Activated naive CD4-positive, alpha-beta T cell treated with anti-CD3 and anti-CD28 coated beads for 36 hours (primary cell): Measurements from ENCODE around the gene CLDN19. TPM values are rescaled to one million over a fixed set of nuclear protein-coding genes. Genes with fewer than 3 reads are reported as not detected.
A peak's percentile ranks its signal among the peaks of the same experiment; 100 is the strongest.

Experiments used
- CTCF ChIA-PET: fragments of 350-600 bp; sonication (Branson Sonifier 250); formaldehyde crosslinking; loops from one replicate; lab custom pipeline; 2021; ENCODE audit warnings: antibody characterized with exemption; lab: Charles Lee
- DNase-seq: peaks from one replicate; pipeline ENCODE4 v3.0.0-alpha.2; 2020
- H3K27ac Mint-ChIP-seq: one replicate; pipeline ENCODE4 v1.8.0; 2021; ENCODE audit warnings: mild to moderate bottlenecking, mixed read lengths
- H3K27me3 Mint-ChIP-seq: one replicate; pipeline ENCODE4 v1.8.0; 2021; ENCODE audit warnings: low read depth, mixed read lengths
- H3K36me3 Mint-ChIP-seq: one replicate; pipeline ENCODE4 v1.8.0; 2021; ENCODE audit warnings: low read depth, mixed read lengths
- H3K4me1 Mint-ChIP-seq: one replicate; pipeline ENCODE4 v1.8.0; 2021; ENCODE audit warnings: low read depth, mixed read lengths
- H3K4me3 Mint-ChIP-seq: one replicate; pipeline ENCODE4 v1.8.0; 2021; ENCODE audit warnings: mild to moderate bottlenecking, moderate library complexity, mixed read lengths
- H3K9me3 Mint-ChIP-seq: one replicate; pipeline ENCODE4 v1.8.0; 2021; ENCODE audit warnings: mixed read lengths
- intact Hi-C: fragments of 100-400 bp; cut with micrococcal nuclease; formaldehyde crosslinking; loops from one replicate; pipeline ENCODE4 v1.15.1; 2023
- total RNA-seq, 2 experiments: library from RNA; stranded (reverse); gene quantifications; one replicate each; pipeline ENCODE4 v1.2.3, GENCODE V29; 2021

Gene CLDN19
- total RNA-seq, 2 experiments from 2014 or later: not detected

- DNase-seq: no peak
- CTCF ChIA-PET: interaction anchor here (1.6 kb wide), 1 partner anchor 300 kb away, joined by 4 read pairs; no protein-coding TSS in a partner anchor
- Mint-ChIP-seq H3K27me3 (no peaks in the 10 kb centered on the region), H3K27ac (peak overlapping the region; percentile 39), H3K4me3 (no peak overlapping the region), H3K9me3 (no peaks in the 10 kb centered on the region), H3K4me1 (peaks cover 33% of the 10 kb centered on the region), H3K36me3 (peaks cover 45% of the 10 kb centered on the region)
- intact Hi-C loops: no loop called here
Observed at GRCh38 chr1:42773420-42773819, 33.4 kb upstream of the CLDN19 start.

DNA sequence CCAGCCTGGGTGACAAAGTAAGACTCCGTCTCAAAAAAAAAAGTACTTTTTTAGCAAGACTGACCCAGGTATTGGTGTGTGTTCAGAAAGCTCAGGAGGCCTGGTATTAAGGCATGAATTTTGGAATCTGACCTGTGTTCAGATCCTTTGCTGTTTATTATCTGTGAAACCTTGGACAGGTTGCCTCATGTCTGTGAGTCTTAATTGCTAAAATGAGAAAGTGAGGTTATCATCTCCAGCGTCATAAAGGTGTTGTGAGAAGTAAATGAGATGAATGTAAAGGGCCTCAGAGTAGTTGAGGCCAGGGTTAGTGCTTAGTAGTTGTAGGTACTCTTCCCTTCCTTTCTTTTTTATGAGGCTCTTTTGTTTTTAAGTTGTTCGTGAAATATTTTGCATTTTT lies 29.8 kb upstream of the CLDN19 start:
- CTCF ChIA-PET: interaction anchor here (0.6 to 1.0 kb wide), 3 partner anchors 77 to 757 kb away, joined by 3 to 4 read pairs (median 3); partner anchors contain the start of gene ZNF691

GRCh38 chr1:42768172-42768571 lies 28.1 kb upstream of the CLDN19 start:
- H3K27ac Mint-ChIP-seq: no peak overlapping the region
- H3K27me3 Mint-ChIP-seq: no peaks in the 10 kb centered on the region
- intact Hi-C loops: loop anchor here (5.0 kb wide), 1 partner anchor 404 kb away; the partner anchor contains the start of genes CFAP57 and EBNA1BP2
- no peaks in the 10 kb centered on the region for H3K9me3 Mint-ChIP-seq
- CTCF ChIA-PET: interaction anchor here (0.6 to 4.3 kb wide), 5 partner anchors 10 to 437 kb away, joined by 3 to 23 read pairs (median 7); no protein-coding TSS in a partner anchor
- no peak overlapping the region for H3K4me3 Mint-ChIP-seq
- H3K36me3 Mint-ChIP-seq: peaks cover 16% of the 10 kb centered on the region
- peaks cover 40% of the 10 kb centered on the region for H3K4me1 Mint-ChIP-seq
- DNase-seq: no peak

More for the DNA sequence above, 29.8 kb upstream of the CLDN19 start:
- intact Hi-C loops: loop anchor here (5.0 kb wide), 1 partner anchor 402 kb away; the partner anchor contains the start of genes CFAP57 and EBNA1BP2
- H3K9me3 Mint-ChIP-seq: no peaks in the 10 kb centered on the region
- peaks cover 39% of the 10 kb centered on the region for H3K4me1 Mint-ChIP-seq
- no peak for DNase-seq
- H3K27ac Mint-ChIP-seq: no peak overlapping the region
- no peak overlapping the region for H3K4me3 Mint-ChIP-seq
- H3K36me3 Mint-ChIP-seq: peaks cover 19% of the 10 kb centered on the region
- no peaks in the 10 kb centered on the region for H3K27me3 Mint-ChIP-seq

GRCh38 chr1:42767510-42768000 lies 27.5 kb upstream of the CLDN19 start:
- H3K4me3 Mint-ChIP-seq: no peak overlapping the region
- intact Hi-C loops: loop anchor here (1.0 to 5.0 kb wide), 8 partner anchors 50 to 591 kb away; partner anchors contain the start of genes CDC20, CFAP57, EBNA1BP2 and ERMAP
- H3K9me3 Mint-ChIP-seq: no peaks in the 10 kb centered on the region
- CTCF ChIA-PET: interaction anchor here (0.6 to 4.3 kb wide), 5 partner anchors 10 to 436 kb away, joined by 3 to 23 read pairs (median 7); no protein-coding TSS in a partner anchor
- peaks cover 37% of the 10 kb centered on the region for H3K4me1 Mint-ChIP-seq
- no peak for DNase-seq
- H3K27ac Mint-ChIP-seq: peak overlapping the region; percentile 70
- H3K27me3 Mint-ChIP-seq: no peaks in the 10 kb centered on the region
- H3K36me3 Mint-ChIP-seq: peaks cover 12% of the 10 kb centered on the region

GRCh38 chr1:42766741-42767509 lies 26.9 kb upstream of the CLDN19 start, which contains the start of the genes C1orf50 and P3H1:
TSS of gene C1orf50 (plus strand) at chr1:42767249. CDS start at chr1:42767312, 63 bp downstream.
TSS of gene P3H1 (minus strand) at chr1:42767028. CDS start at chr1:42766971, 57 bp downstream.
- Mint-ChIP-seq H3K36me3 (peaks cover 16% of the 10 kb centered on the region), H3K27ac (peak within 1 kb of the TSS; percentile 83), H3K27me3 (no peaks in the 10 kb centered on the region), H3K4me3 (no peak within 1 kb of the TSS), H3K4me1 (peaks cover 35% of the 10 kb centered on the region), H3K9me3 (no peaks in the 10 kb centered on the region)
- intact Hi-C loops: loop anchor here (1.0 to 5.0 kb wide), 8 partner anchors 50 to 592 kb away; partner anchors contain the start of genes CDC20, CFAP57, EBNA1BP2 and ERMAP
- CTCF ChIA-PET: interaction anchor here (0.7 to 4.3 kb wide), 10 partner anchors 9 to 307 kb away, joined by 3 to 23 read pairs (median 4); partner anchors contain the start of genes ERMAP and PPIH
- peak; percentile 100 for DNase-seq

- CTCF ChIA-PET: interaction anchor here (0.7 to 4.3 kb wide), 13 partner anchors 8 to 833 kb away, joined by 3 to 23 read pairs (median 4); partner anchors contain the start of genes ERMAP, PPIH and ZNF691
- Mint-ChIP-seq H3K9me3 (no peaks in the 10 kb centered on the region), H3K27me3 (no peaks in the 10 kb centered on the region), H3K27ac (peak overlapping the region; percentile 73), H3K4me1 (peaks cover 34% of the 10 kb centered on the region), H3K4me3 (no peak overlapping the region), H3K36me3 (peaks cover 16% of the 10 kb centered on the region)
- intact Hi-C loops: loop anchor here (2.0 to 5.0 kb wide), 5 partner anchors 107 to 593 kb away; partner anchors contain the start of genes CDC20, CFAP57, EBNA1BP2 and PPCS
- peak; percentile 46 for DNase-seq
Observed at GRCh38 chr1:42765832-42766740, 26.1 kb upstream of the CLDN19 start.

GRCh38 chr1:42765269-42765668 lies 25.2 kb upstream of the CLDN19 start:
- H3K27ac Mint-ChIP-seq: no peak overlapping the region
- no peak for DNase-seq
- peaks cover 14% of the 10 kb centered on the region for H3K36me3 Mint-ChIP-seq
- H3K9me3 Mint-ChIP-seq: no peaks in the 10 kb centered on the region
- no peak overlapping the region for H3K4me3 Mint-ChIP-seq
- H3K27me3 Mint-ChIP-seq: no peaks in the 10 kb centered on the region
- CTCF ChIA-PET: interaction anchor here (0.8 to 4.3 kb wide), 4 partner anchors 12 to 81 kb away, joined by 3 to 23 read pairs (median 4); partner anchors contain the start of gene ZNF691
- H3K4me1 Mint-ChIP-seq: peaks cover 29% of the 10 kb centered on the region
- intact Hi-C loops: loop anchor here (5.0 kb wide), 1 partner anchor 407 kb away; the partner anchor contains the start of genes CFAP57 and EBNA1BP2

DNA sequence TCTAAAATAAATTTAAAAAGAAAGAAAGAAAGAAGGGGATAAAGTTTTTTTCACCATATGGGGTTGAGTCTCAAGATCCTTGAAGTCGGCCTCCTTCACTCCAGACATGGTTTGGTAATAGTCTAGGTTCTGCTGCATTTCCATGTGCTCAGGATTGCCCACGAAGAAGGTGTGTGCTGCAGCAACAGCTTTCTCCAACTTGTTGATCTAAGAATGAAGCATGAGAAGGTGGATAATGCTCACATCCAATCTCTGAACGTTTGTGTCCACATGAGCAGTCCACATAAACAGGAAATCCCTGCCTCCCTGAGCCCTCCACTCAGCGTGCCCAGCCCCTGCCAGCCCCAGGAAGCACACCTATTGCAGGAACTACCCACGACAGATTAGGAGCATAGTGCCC lies 22.2 kb upstream of the CLDN19 start:
- CTCF ChIA-PET: interaction anchor here (0.5 to 1.0 kb wide), 3 partner anchors 16 to 269 kb away, joined by 3 read pairs; no protein-coding TSS in a partner anchor
- Mint-ChIP-seq H3K4me1 (peaks cover 8% of the 10 kb centered on the region), H3K27ac (no peak overlapping the region), H3K4me3 (no peak overlapping the region), H3K9me3 (no peaks in the 10 kb centered on the region), H3K27me3 (no peaks in the 10 kb centered on the region), H3K36me3 (peaks cover 8% of the 10 kb centered on the region)
- intact Hi-C loops: no loop called here
- no peak for DNase-seq

DNA sequence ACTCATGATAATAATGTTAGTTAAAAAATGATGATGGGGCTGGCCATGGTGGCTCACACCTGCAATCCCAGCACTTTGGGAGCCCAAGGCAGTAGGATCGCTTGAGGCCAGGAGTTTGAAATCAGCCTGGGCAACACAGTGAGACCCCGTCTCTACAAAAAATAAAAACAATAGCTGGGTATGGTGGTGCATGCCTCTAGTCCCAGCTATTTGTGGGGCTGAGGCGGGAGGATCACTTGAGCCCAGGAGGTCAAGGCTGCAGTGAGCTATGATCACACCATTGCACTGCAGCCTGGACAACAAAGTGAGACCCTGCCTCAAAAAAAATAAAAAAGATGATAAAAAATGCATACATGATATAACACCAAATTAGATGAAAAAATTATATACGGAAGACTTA lies 21.5 kb upstream of the CLDN19 start:
- DNase-seq: no peak
- intact Hi-C loops: no loop called here
- Mint-ChIP-seq H3K4me3 (no peak overlapping the region), H3K36me3 (peaks cover 10% of the 10 kb centered on the region), H3K27ac (no peak overlapping the region), H3K4me1 (peaks cover 8% of the 10 kb centered on the region), H3K9me3 (no peaks in the 10 kb centered on the region), H3K27me3 (no peaks in the 10 kb centered on the region)
- CTCF ChIA-PET: no interaction called here

GRCh38 chr1:42759114-42759513 lies 19.1 kb upstream of the CLDN19 start:
- intact Hi-C loops: no loop called here
- Mint-ChIP-seq H3K27ac (no peak overlapping the region), H3K4me1 (peaks cover 8% of the 10 kb centered on the region), H3K4me3 (no peak overlapping the region), H3K36me3 (peaks cover 24% of the 10 kb centered on the region), H3K27me3 (no peaks in the 10 kb centered on the region), H3K9me3 (no peaks in the 10 kb centered on the region)
- no peak for DNase-seq
- CTCF ChIA-PET: interaction anchor here (0.6 to 3.0 kb wide), 2 partner anchors 9 to 97 kb away, joined by 3 to 15 read pairs; partner anchors contain the start of genes C1orf50 and P3H1

DNA sequence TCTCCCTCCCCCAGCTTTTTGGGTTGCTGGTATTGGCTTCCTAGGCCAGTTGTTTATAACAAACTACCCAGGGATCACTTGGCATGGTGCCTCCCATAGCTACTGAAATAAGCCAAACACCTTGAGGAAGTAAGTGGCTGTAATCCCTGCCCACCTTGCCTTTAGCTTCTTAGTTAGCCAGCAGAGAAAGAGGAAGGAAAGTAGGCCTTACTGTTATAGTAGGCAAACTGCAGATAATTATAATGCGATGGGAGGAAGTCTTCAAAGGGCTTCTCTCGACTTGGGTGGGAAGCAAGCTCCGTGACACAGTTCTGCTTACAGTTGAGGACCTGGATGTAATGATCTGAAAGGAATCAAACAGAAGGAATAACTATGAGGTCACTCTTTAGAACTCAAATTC lies 18.6 kb upstream of the CLDN19 start:
- no peak overlapping the region for H3K27ac Mint-ChIP-seq

More for the DNA sequence above, 18.6 kb upstream of the CLDN19 start:
- CTCF ChIA-PET: interaction anchor here (3.0 kb wide), 1 partner anchor 9 kb away, joined by 15 read pairs; the partner anchor contains the start of genes C1orf50 and P3H1
- Mint-ChIP-seq H3K36me3 (peaks cover 28% of the 10 kb centered on the region), H3K27me3 (no peaks in the 10 kb centered on the region), H3K4me3 (no peak overlapping the region), H3K4me1 (peaks cover 5% of the 10 kb centered on the region), H3K9me3 (no peaks in the 10 kb centered on the region)
- no peak for DNase-seq
- intact Hi-C loops: no loop called here
